HepG2 (cell line): Measurements from ENCODE around the gene SYT9. TPM values are rescaled to one million over a fixed set of nuclear protein-coding genes. Genes with fewer than 3 reads are reported as not detected.

Source experiments
- BCL6 ChIP-seq: IDR thresholded peaks from 2 replicates; pipeline ENCODE4 v1.6.1; 2016; ENCODE audit warnings: missing genetic modification reagents, missing compliant biosample characterization
- HNF4A ChIP-seq: sonication (generic); formaldehyde crosslinking; IDR thresholded peaks from 2 replicates; pipeline ENCODE4 v1.4.0; 2020; ENCODE audit warnings: missing genetic modification reagents
- POLR2AphosphoS2 ChIP-seq: IDR thresholded peaks from 2 replicates; pipeline ENCODE4 v1.6.1; 2011; ENCODE audit warnings: low read depth, low read length, improper control_type of control experiment
- SNAPC2 ChIP-seq: sonication (generic); formaldehyde crosslinking; IDR thresholded peaks from 2 replicates; pipeline ENCODE4 v1.8.1; 2022; ENCODE audit warnings: mild to moderate bottlenecking, missing genetic modification reagents
- ZNF446 ChIP-seq: sonication (generic); formaldehyde crosslinking; IDR thresholded peaks from 2 replicates; pipeline ENCODE4 v1.5.0; 2020; ENCODE audit warnings: mild to moderate bottlenecking, missing genetic modification reagents
- ZNF460 ChIP-seq: sonication (generic); formaldehyde crosslinking; IDR thresholded peaks from 2 replicates; pipeline ENCODE4 v1.5.1; 2020; ENCODE audit warnings: missing genetic modification reagents, mild to moderate bottlenecking, borderline replicate concordance
- ZNF670 ChIP-seq: sonication (generic); formaldehyde crosslinking; IDR thresholded peaks from 2 replicates; pipeline ENCODE4 v1.8.0; 2022; ENCODE audit warnings: mild to moderate bottlenecking, missing genetic modification reagents, borderline replicate concordance
- polyA plus RNA-seq, 8 experiments: library from polyadenylated mRNA; depleted of rRNA in 3 of 8; stranded (reverse) in 7 of 8; unstranded in 1 of 8; fragments of >200 nt; fragmentation: Illumina TruSeq in 4 of 8; extraction: Trizol in 4 of 8; gene quantifications; 2 replicates each; pipeline versions ENCODE4 v1.2.1 to v1.2.3, GENCODE V29; 2011 to 2016; ENCODE audit warnings: low read depth in 4 of 8, missing spikeins in 1 of 8, mixed read lengths in 1 of 8; ENCODE audit not compliant: insufficient read depth in 1 of 8
- total RNA-seq, 5 experiments: library from RNA; depleted of rRNA; stranded (reverse); fragments of >200 nt; fragmentation: Illumina TruSeq; extraction: Trizol; gene quantifications; 2 replicates each; pipeline ENCODE4 v1.2.3, GENCODE V29; 2016; ENCODE audit warnings: low read depth in 1 of 5
- TF ChIP-seq, protein P1 (sequence below): sonication (generic); formaldehyde crosslinking; conservative IDR thresholded peaks from 2 replicates; pipeline ENCODE4 v1.8.0; 2022; ENCODE audit warnings: mild to moderate bottlenecking, moderate library complexity, missing genetic modification reagents
- TF ChIP-seq, protein P2 (sequence below): IDR thresholded peaks from 2 replicates; pipeline ENCODE4 v1.4.0; 2020; ENCODE audit warnings: mild to moderate bottlenecking, missing genetic modification reagents
- TF ChIP-seq, protein P3 (sequence below): sonication (generic); formaldehyde crosslinking; IDR thresholded peaks from 2 replicates; pipeline ENCODE4 v1.4.0; 2020; ENCODE audit warnings: missing genetic modification reagents, borderline replicate concordance
- TF ChIP-seq, protein P4 (sequence below): sonication (generic); formaldehyde crosslinking; IDR thresholded peaks from 2 replicates; pipeline ENCODE4 v1.8.0; 2022; ENCODE audit warnings: missing genetic modification reagents, mild to moderate bottlenecking, moderate library complexity, borderline replicate concordance
- TF ChIP-seq, protein P5 (sequence below): sonication (generic); formaldehyde crosslinking; conservative IDR thresholded peaks from 2 replicates; pipeline ENCODE4 v1.4.0; 2020; ENCODE audit warnings: mild to moderate bottlenecking, missing genetic modification reagents, moderate library complexity
- TF ChIP-seq, protein P6 (sequence below): sonication (generic); formaldehyde crosslinking; IDR thresholded peaks from 2 replicates; pipeline ENCODE4 v1.8.1; 2023; ENCODE audit warnings: missing genetic modification reagents, inconsistent platforms, borderline replicate concordance

The SYT9 gene
- total and polyA plus RNA-seq, 2 of the 13 experiments (the other 11 are each of a cell fraction or from before 2014, with no cell fraction given) = not detected

DNA sequence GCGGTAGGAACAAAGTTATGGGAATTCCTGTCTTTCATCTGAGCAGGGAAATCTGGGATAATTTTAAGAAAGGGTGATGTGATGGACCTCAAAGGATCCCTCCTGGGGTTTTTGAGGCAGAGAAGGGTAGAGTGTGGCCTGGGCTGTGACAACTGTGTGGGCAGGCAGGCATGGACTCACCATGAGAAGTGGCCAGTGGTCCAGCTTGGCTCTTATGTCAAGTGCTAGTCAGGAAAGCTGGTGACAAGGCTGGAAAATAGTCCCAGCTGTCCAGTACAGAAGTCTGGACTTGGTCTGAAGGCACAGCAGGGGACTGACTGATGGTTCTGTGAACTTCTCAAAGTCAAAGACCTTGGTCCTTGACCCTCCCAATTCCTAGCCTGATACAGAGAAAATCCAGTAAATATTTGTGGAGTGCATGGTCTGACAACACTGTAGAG lies 263.8 kb downstream of the SYT9 start (continued):
- TF ChIP-seq, protein P1, sequence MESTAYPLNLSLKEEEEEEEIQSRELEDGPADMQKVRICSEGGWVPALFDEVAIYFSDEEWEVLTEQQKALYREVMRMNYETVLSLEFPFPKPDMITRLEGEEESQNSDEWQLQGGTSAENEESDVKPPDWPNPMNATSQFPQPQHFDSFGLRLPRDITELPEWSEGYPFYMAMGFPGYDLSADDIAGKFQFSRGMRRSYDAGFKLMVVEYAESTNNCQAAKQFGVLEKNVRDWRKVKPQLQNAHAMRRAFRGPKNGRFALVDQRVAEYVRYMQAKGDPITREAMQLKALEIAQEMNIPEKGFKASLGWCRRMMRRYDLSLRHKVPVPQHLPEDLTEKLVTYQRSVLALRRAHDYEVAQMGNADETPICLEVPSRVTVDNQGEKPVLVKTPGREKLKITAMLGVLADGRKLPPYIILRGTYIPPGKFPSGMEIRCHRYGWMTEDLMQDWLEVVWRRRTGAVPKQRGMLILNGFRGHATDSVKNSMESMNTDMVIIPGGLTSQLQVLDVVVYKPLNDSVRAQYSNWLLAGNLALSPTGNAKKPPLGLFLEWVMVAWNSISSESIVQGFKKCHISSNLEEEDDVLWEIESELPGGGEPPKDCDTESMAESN (CRISPR knock-in tag) = no peak
- TF ChIP-seq ZNF446 (CRISPR knock-in tag) (no peak), ZNF670 (CRISPR knock-in tag) (0 out of 2 replicates have a peak, but pooled peaks have one; percentile 30), SNAPC2 (CRISPR knock-in tag) (no peak), BCL6 (CRISPR knock-in tag) (peak; percentile 47), HNF4A (CRISPR knock-in tag) (peak; percentile 63), POLR2AphosphoS2 (no peak), ZNF460 (no peak)
- TF ChIP-seq, protein P2, sequence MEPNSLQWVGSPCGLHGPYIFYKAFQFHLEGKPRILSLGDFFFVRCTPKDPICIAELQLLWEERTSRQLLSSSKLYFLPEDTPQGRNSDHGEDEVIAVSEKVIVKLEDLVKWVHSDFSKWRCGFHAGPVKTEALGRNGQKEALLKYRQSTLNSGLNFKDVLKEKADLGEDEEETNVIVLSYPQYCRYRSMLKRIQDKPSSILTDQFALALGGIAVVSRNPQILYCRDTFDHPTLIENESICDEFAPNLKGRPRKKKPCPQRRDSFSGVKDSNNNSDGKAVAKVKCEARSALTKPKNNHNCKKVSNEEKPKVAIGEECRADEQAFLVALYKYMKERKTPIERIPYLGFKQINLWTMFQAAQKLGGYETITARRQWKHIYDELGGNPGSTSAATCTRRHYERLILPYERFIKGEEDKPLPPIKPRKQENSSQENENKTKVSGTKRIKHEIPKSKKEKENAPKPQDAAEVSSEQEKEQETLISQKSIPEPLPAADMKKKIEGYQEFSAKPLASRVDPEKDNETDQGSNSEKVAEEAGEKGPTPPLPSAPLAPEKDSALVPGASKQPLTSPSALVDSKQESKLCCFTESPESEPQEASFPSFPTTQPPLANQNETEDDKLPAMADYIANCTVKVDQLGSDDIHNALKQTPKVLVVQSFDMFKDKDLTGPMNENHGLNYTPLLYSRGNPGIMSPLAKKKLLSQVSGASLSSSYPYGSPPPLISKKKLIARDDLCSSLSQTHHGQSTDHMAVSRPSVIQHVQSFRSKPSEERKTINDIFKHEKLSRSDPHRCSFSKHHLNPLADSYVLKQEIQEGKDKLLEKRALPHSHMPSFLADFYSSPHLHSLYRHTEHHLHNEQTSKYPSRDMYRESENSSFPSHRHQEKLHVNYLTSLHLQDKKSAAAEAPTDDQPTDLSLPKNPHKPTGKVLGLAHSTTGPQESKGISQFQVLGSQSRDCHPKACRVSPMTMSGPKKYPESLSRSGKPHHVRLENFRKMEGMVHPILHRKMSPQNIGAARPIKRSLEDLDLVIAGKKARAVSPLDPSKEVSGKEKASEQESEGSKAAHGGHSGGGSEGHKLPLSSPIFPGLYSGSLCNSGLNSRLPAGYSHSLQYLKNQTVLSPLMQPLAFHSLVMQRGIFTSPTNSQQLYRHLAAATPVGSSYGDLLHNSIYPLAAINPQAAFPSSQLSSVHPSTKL (CRISPR knock-in tag) = peak; percentile 37; the same call in 1 of the 2 replicates
- TF ChIP-seq, protein P3, sequence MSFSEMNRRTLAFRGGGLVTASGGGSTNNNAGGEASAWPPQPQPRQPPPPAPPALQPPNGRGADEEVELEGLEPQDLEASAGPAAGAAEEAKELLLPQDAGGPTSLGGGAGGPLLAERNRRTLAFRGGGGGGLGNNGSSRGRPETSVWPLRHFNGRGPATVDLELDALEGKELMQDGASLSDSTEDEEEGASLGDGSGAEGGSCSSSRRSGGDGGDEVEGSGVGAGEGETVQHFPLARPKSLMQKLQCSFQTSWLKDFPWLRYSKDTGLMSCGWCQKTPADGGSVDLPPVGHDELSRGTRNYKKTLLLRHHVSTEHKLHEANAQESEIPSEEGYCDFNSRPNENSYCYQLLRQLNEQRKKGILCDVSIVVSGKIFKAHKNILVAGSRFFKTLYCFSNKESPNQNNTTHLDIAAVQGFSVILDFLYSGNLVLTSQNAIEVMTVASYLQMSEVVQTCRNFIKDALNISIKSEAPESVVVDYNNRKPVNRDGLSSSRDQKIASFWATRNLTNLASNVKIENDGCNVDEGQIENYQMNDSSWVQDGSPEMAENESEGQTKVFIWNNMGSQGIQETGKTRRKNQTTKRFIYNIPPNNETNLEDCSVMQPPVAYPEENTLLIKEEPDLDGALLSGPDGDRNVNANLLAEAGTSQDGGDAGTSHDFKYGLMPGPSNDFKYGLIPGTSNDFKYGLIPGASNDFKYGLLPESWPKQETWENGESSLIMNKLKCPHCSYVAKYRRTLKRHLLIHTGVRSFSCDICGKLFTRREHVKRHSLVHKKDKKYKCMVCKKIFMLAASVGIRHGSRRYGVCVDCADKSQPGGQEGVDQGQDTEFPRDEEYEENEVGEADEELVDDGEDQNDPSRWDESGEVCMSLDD (CRISPR knock-in tag) = no peak
- TF ChIP-seq, protein P4, sequence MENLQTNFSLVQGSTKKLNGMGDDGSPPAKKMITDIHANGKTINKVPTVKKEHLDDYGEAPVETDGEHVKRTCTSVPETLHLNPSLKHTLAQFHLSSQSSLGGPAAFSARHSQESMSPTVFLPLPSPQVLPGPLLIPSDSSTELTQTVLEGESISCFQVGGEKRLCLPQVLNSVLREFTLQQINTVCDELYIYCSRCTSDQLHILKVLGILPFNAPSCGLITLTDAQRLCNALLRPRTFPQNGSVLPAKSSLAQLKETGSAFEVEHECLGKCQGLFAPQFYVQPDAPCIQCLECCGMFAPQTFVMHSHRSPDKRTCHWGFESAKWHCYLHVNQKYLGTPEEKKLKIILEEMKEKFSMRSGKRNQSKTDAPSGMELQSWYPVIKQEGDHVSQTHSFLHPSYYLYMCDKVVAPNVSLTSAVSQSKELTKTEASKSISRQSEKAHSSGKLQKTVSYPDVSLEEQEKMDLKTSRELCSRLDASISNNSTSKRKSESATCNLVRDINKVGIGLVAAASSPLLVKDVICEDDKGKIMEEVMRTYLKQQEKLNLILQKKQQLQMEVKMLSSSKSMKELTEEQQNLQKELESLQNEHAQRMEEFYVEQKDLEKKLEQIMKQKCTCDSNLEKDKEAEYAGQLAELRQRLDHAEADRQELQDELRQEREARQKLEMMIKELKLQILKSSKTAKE = no peak
- TF ChIP-seq, protein P5, sequence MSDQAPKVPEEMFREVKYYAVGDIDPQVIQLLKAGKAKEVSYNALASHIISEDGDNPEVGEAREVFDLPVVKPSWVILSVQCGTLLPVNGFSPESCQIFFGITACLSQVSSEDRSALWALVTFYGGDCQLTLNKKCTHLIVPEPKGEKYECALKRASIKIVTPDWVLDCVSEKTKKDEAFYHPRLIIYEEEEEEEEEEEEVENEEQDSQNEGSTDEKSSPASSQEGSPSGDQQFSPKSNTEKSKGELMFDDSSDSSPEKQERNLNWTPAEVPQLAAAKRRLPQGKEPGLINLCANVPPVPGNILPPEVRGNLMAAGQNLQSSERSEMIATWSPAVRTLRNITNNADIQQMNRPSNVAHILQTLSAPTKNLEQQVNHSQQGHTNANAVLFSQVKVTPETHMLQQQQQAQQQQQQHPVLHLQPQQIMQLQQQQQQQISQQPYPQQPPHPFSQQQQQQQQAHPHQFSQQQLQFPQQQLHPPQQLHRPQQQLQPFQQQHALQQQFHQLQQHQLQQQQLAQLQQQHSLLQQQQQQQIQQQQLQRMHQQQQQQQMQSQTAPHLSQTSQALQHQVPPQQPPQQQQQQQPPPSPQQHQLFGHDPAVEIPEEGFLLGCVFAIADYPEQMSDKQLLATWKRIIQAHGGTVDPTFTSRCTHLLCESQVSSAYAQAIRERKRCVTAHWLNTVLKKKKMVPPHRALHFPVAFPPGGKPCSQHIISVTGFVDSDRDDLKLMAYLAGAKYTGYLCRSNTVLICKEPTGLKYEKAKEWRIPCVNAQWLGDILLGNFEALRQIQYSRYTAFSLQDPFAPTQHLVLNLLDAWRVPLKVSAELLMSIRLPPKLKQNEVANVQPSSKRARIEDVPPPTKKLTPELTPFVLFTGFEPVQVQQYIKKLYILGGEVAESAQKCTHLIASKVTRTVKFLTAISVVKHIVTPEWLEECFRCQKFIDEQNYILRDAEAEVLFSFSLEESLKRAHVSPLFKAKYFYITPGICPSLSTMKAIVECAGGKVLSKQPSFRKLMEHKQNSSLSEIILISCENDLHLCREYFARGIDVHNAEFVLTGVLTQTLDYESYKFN (CRISPR knock-in tag) = peak; percentile 68
- TF ChIP-seq, protein P6, sequence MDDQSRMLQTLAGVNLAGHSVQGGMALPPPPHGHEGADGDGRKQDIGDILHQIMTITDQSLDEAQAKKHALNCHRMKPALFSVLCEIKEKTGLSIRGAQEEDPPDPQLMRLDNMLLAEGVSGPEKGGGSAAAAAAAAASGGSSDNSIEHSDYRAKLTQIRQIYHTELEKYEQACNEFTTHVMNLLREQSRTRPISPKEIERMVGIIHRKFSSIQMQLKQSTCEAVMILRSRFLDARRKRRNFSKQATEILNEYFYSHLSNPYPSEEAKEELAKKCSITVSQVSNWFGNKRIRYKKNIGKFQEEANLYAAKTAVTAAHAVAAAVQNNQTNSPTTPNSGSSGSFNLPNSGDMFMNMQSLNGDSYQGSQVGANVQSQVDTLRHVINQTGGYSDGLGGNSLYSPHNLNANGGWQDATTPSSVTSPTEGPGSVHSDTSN (CRISPR knock-in tag) = no peak
